Measurements from ENCODE around the gene APLNR.

- no peak for TF ChIP-seq EZH2 (IDR thresholded peaks at IDR 0.05; ENCODE audit: low read length, missing control alignments)
- TF ChIP-seq, protein P1, sequence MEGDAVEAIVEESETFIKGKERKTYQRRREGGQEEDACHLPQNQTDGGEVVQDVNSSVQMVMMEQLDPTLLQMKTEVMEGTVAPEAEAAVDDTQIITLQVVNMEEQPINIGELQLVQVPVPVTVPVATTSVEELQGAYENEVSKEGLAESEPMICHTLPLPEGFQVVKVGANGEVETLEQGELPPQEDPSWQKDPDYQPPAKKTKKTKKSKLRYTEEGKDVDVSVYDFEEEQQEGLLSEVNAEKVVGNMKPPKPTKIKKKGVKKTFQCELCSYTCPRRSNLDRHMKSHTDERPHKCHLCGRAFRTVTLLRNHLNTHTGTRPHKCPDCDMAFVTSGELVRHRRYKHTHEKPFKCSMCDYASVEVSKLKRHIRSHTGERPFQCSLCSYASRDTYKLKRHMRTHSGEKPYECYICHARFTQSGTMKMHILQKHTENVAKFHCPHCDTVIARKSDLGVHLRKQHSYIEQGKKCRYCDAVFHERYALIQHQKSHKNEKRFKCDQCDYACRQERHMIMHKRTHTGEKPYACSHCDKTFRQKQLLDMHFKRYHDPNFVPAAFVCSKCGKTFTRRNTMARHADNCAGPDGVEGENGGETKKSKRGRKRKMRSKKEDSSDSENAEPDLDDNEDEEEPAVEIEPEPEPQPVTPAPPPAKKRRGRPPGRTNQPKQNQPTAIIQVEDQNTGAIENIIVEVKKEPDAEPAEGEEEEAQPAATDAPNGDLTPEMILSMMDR (conservative IDR thresholded peaks at IDR 0.05 in 1 of 2, IDR thresholded peaks at IDR 0.05 in 1 of 2; ENCODE audit: low read depth in 1 of 2, low read length in 2 of 2): no peak
Observed at GRCh38 chr11:57203359-57203758, 33.7 kb downstream of the APLNR start.

Measured in fibroblast of lung (primary cell).